Measurements from ENCODE around the gene SLC2A8.
A peak's percentile ranks its signal among the peaks of the same experiment; 100 is the strongest.

Gene SLC2A8

DNA sequence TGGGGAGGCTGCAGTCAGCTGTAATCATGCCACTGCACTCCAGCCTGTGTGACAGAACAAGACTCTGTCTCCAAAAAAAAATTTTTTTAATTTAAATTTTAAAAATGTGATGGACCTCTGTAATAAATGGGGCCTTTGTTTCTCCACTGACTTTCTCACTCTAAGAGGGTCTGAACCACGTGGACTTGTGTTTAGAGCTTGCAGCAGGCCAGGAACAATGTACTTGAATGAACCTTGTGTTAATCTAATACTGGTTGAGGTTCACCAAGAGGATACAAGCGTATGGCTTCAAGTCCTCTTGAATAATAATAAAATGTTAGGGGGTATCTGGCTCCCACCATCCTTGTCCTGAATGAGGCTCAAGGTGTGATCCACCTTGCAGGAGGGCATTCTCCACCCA is 14.4 kb upstream of the SLC2A8 start:
- no peak for DNase-seq

DNA sequence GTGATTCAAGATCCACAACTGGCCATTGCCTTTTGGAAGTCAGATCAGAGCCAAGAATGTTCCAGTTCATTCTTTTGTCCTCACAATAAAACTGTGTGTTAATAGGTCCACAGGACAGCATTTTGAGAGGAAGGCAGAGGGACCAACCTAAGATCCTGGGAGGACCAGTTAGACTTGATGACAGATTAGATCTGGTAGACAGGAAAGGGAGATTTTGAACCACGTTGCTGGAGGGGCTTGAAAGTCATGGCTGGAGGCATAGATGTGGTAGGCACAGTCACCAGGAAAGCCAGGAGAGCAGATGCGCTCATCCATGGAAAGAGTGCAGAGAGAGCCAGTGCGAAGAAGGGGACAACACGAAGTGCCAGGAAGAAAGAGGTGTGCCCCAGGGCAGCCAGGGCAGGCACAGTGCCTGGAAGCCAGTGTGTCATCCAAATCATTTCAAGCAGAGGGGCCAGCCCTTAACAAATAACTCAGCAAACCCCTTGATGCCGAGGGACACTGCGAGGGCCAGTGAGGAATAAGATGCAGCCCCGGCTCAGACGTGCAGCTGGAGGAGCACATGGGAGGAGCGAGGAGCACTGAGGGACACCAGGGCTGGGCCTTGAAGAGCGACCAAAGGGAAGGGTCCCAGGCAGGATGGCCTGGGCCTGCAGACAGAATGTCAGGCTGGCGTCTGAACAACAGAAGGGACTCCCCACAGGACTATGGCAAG is 12.8 kb upstream of the SLC2A8 start:
- DNase-seq = no peak

GRCh38 chr9:127384901-127385300 is 12.1 kb upstream of the SLC2A8 start:
- DNase-seq = no peak

- no peak for DNase-seq
These were observed 10.7 kb upstream of the SLC2A8 start for GRCh38 chr9:127386249-127386648.

GRCh38 chr9:127386981-127387380 is 10.0 kb upstream of the SLC2A8 start:
- DNase-seq = no peak

DNA sequence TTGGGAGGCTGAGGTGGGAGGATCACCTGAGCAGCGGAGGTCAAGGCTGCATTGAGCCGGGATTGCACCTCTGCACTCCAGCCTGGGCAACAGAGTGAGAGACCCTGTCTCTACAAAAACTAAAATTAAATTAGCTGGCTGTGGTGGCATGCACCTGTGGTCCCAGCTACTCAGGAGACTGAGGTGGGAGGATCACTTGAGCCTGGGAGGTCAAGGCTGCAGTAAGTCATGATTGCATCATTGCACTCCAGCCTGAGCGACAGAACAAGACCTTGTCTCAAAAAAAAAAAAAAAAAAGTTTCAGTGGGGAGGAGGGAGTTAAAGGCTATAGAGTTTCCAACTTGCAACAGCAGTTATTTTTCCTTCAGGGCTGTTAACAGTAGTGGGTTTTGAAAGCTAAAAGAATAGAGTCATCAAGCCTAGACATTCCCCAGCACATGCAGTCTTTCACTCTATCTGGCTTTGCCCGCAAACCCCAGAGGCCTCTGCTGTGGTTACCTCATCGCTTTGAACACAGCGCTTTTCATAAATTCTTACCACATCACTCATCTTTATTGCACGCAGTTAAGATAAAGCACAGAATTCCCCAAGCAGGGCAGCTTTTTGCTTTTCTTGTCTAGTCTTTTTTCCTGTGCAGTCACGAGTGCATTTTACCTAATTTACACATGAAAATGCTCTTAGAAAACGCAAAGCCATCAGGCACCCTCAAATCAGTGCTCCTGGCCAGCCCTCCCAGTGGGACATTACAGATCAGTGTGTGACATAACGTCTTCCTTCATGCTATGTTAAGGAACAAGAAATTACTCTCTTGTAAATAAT is 8.7 kb upstream of the SLC2A8 start:
- DNase-seq = peak; percentile 92

GRCh38 chr9:127388856-127389238 is 8.1 kb upstream of the SLC2A8 start:
- DNase-seq = no peak

GRCh38 chr9:127389381-127390247 is 7.4 kb upstream of the SLC2A8 start:
- no peak for DNase-seq

DNA sequence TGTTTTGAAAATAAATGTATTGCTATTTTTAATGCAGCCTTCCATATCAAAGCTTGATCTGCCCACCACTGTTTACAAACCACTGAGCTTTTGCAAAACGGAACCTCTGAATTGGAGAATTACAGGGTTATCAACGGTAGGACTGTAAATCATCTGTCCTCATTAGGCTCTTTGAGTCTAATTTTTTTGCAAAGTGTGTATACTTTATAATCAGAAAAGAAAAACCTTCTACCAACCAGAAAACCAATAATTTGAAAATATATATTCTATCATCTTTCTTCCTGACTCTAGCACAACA is 6.8 kb upstream of the SLC2A8 start:
- DNase-seq = no peak

DNA sequence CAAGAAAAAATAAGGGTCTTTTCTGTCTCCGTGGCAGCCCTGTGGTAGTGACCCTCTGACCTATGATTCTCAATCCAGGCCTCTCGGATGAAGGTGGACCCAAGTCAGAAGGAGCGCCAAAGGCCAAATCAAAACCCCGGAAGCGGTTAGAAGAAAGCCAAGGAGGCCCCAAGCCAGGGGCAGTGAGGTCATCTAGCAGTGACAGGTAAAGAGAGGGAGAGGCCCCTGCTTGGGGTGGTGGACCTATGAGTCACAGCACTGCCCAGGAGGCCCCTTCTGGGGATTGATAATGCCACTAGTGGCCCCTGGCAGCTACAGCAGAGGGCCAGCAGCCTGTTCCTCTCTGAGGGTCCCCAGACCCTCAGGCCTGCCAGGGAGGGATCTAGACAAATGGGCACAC is 6.4 kb upstream of the SLC2A8 start:
- DNase-seq = no peak

GRCh38 chr9:127392166-127392565 is 4.8 kb upstream of the SLC2A8 start:
- DNase-seq = no peak

DNA sequence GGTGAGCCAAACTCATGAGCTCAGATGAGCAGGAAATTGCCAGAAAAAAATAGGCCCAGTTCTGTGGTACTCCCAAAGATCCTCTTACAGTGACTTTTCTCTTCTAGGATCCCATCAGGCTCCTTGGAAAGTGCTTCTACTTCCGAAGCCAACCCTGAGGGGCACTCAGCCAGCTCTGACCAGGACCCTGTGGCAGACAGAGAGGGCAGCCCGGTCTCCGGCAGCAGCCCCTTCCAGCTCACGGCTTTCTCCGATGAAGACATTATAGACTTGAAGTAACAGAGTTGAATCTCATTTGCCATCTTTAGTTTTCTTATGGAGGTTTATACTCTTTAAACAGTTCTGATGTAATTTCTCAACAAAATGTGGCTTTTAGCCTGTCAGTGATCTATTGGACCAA is 4.0 kb upstream of the SLC2A8 start:
- no peak for DNase-seq

- DNase-seq = no peak
These were observed 3.3 kb upstream of the SLC2A8 start for GRCh38 chr9:127393645-127394044.

- DNase-seq = no peak
These were observed 1.3 kb upstream of the SLC2A8 start for GRCh38 chr9:127395497-127396252.

- DNase-seq = no peak
These were observed 639 bp upstream of the SLC2A8 start for GRCh38 chr9:127396253-127396807.

GRCh38 chr9:127397646-127398274 is 791 bp downstream of the SLC2A8 start:
- DNase-seq = no peak

- no peak for DNase-seq
These were observed 1.3 kb downstream of the SLC2A8 start for GRCh38 chr9:127398275-127398647.

GRCh38 chr9:127398715-127399400 is 1.9 kb downstream of the SLC2A8 start:
- DNase-seq = no peak

DNA sequence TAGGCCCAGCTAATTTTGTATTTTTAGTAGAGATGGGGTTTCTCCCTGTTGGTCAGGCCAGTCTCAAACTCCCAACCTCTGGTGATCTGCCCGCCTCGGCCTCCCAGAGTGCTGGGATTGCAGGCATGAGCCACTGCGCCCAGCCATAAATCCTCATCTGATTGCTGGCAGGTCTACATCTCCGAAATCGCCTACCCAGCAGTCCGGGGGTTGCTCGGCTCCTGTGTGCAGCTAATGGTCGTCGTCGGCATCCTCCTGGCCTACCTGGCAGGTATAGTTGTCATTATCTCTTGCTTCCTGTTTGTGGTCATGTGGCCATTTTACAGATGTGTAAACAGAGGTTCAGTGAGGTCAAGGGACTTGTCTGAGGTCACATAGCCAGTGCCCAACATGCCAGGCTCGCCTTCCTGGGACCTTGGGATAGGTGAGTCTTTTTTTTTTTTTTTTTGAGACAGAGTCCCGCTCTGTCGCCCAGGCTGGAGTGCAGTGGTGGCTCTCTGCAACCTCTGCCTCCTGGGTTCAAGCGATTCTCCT is 2.8 kb downstream of the SLC2A8 start:
- DNase-seq = no peak

DNA sequence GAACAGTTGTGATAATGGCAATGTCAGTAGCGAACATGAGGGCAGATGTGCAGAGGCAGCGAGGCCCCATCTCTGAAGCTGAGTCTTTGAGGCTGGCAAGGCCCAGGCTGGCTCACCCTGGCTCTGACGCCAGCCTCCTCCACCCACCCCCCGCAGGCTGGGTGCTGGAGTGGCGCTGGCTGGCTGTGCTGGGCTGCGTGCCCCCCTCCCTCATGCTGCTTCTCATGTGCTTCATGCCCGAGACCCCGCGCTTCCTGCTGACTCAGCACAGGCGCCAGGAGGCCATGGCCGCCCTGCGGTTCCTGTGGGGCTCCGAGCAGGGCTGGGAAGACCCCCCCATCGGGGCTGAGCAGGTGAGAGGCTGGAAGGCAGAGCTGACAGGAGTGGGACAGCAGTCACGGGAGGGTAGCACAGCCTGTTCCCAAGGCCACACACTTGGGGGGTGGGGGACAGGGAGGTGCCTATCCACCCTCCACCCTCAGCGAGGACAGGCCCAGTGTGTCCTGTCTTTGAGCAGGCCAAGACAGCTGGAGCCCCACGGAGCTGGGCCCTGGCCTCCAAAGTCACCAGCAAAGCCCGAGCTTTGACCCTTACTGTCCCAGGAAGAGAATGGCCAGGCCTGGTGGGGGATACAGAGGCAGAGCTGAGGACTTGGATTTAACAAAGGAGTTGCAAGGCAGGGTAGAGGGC is 5.6 kb downstream of the SLC2A8 start:
- DNase-seq = no peak

Data from amniotic stem cell (primary cell).